ENCODE results near the gene TMED1. TPM values are rescaled to one million over a fixed set of nuclear protein-coding genes. Genes with fewer than 3 reads are reported as not detected.

Gene TMED1
- total RNA-seq, 1 donor from 2014 or later = 27.0 TPM

DNA sequence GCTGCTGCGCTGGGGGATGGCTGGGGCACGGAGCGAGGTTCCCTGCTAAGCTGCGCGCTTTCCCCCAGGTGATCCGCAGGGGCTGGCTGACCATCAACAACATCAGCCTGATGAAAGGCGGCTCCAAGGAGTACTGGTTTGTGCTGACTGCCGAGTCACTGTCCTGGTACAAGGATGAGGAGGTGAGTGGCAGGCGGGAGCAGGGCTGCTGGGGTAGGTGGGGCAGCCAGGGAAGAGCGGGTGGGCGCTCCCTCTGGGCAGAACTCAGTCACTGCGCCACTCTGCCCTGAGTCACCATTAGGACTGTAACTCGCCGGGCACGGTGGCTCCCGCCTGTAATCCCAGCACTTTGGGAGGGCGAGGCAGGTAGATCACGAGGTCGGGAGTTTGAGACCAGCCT, 23.8 kb downstream of the TMED1 start:
- Mint-ChIP-seq H3K9me3 (no peaks in the 10 kb centered on the region), H3K27ac (no peak overlapping the region), H3K4me1 (peaks cover 3% of the 10 kb centered on the region), H3K27me3 (ENCODE audit: insufficient read depth, low read depth) (no peaks in the 10 kb centered on the region), H3K36me3 (peaks cover 16% of the 10 kb centered on the region), H3K4me3 (no peak overlapping the region)
- Histone ChIP-seq H3K36me3 (no peaks in the 10 kb centered on the region), H3K4me1 (no peaks in the 10 kb centered on the region), H3K9me3 (ENCODE audit: low read depth) (no peaks in the 10 kb centered on the region), H2AFZ (replicated peaks) (no peak overlapping the region), H3K27ac (no peak overlapping the region), H3K4me3 (no peak overlapping the region), H4K20me1 (ENCODE audit: low read depth) (no peaks in the 10 kb centered on the region), H3K9ac (no peak overlapping the region), H3K4me2 (no peak overlapping the region), H3F3A (ENCODE audit: low read depth) (no peaks in the 10 kb centered on the region), H3K27me3 (no peaks in the 10 kb centered on the region), H3K79me2 (ENCODE audit: low read depth) (no peaks in the 10 kb centered on the region)
- DNase-seq (ENCODE audit: low spot score) = no peak
- TF ChIP-seq EZH2phosphoT487 (IDR thresholded peaks at IDR 0.05) (no peak), EZH2 (IDR thresholded peaks at IDR 0.05) (no peak)
- TF ChIP-seq, protein P1, sequence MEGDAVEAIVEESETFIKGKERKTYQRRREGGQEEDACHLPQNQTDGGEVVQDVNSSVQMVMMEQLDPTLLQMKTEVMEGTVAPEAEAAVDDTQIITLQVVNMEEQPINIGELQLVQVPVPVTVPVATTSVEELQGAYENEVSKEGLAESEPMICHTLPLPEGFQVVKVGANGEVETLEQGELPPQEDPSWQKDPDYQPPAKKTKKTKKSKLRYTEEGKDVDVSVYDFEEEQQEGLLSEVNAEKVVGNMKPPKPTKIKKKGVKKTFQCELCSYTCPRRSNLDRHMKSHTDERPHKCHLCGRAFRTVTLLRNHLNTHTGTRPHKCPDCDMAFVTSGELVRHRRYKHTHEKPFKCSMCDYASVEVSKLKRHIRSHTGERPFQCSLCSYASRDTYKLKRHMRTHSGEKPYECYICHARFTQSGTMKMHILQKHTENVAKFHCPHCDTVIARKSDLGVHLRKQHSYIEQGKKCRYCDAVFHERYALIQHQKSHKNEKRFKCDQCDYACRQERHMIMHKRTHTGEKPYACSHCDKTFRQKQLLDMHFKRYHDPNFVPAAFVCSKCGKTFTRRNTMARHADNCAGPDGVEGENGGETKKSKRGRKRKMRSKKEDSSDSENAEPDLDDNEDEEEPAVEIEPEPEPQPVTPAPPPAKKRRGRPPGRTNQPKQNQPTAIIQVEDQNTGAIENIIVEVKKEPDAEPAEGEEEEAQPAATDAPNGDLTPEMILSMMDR (IDR thresholded peaks at IDR 0.05) = no peak

DNA sequence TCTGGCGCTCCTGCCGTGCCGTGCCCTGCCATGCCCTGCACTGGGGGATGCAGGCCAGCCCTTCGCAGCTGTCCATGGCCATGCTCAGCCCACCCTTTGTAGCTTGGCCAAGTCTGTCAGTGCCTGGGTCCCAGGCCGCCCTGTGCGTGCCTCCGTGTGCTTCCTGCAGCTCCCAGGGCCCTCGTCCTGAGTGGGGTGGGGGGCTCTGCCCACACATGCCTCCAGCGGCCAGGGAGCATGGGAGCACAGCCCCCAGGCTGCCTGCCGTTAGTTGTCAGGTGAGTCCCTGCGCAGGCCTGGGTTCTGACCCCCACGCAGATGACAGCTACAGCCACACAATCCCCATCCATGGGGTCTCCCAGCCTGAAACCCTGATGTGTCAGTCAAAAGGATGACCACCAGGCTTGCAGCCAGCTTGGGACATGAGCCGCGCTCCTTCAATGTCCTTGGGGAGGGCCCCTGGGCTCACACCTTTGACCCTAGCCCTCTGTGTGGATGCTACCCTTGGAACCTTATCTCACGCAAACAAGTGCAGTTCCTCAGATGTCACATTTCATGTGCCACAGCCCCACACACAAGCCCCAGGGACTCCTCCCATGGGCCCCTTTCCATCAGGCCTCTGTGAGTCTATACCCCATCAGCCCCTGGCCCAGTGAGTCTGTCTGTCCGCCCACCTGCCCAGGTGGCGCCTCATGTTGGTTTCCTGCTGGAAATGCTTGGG, 24.5 kb downstream of the TMED1 start:
- H3K36me3 ChIP-seq = no peaks in the 10 kb centered on the region
- H3K9me3 ChIP-seq (ENCODE audit: low read depth) = no peaks in the 10 kb centered on the region
- H3F3A ChIP-seq (ENCODE audit: low read depth) = no peaks in the 10 kb centered on the region
- Mint-ChIP-seq H3K27ac (no peak overlapping the region), H3K36me3 (peaks cover 16% of the 10 kb centered on the region), H3K4me3 (no peak overlapping the region), H3K27me3 (ENCODE audit: insufficient read depth, low read depth) (no peaks in the 10 kb centered on the region), H3K4me1 (peaks cover 3% of the 10 kb centered on the region), H3K9me3 (no peaks in the 10 kb centered on the region)
- no peak overlapping the region for H3K4me3 ChIP-seq
- no peak overlapping the region for H3K9ac ChIP-seq
- DNase-seq (ENCODE audit: low spot score) = no peak
- H2AFZ ChIP-seq (replicated peaks) = no peak overlapping the region
- no peaks in the 10 kb centered on the region for H4K20me1 ChIP-seq (ENCODE audit: low read depth)
- no peaks in the 10 kb centered on the region for H3K4me1 ChIP-seq
- no peaks in the 10 kb centered on the region for H3K79me2 ChIP-seq (ENCODE audit: low read depth)
- H3K4me2 ChIP-seq = no peak overlapping the region
- TF ChIP-seq EZH2 (IDR thresholded peaks at IDR 0.05) (no peak), EZH2phosphoT487 (IDR thresholded peaks at IDR 0.05) (no peak)
- H3K27me3 ChIP-seq = no peaks in the 10 kb centered on the region
- H3K27ac ChIP-seq = no peak overlapping the region

DNA sequence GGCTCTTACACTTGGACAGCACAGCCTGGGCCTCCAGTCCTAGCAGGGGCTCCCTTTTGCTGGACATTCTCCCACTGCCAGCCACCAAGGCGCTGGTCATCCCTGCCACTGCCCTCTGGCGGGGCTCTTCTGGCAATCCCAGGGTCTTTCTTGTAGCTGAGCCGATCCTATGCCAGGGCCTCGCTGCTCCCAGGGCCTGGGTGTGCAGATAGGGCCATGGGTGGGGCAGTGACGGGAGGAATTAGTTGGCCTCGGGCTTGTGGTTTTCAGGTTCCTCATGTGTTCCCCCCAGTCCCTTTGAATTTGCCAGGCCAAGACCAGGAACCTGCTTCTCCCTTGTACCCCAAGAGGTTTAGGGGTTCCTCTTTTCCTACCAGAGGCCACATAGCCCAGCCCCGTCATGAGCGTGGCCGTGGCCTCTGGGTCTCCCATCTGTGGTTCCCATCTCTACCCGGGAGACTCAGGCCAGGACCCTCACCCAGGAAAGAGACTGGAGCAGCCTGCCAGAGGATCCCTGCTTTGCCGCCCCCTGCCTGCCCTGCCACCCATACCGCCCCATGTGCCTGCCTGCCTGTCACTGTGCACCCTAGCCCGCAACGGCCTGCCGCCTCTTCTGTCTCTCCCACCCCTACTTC, 26.2 kb downstream of the TMED1 start:
- H2AFZ ChIP-seq (replicated peaks) = no peak overlapping the region
- no peaks in the 10 kb centered on the region for H3F3A ChIP-seq (ENCODE audit: low read depth)
- H3K9me3 ChIP-seq (ENCODE audit: low read depth) = no peaks in the 10 kb centered on the region
- no peaks in the 10 kb centered on the region for H3K27me3 Mint-ChIP-seq (ENCODE audit: insufficient read depth, low read depth)
- no peaks in the 10 kb centered on the region for H3K4me1 ChIP-seq
- TF ChIP-seq EZH2phosphoT487 (IDR thresholded peaks at IDR 0.05) (no peak), EZH2 (IDR thresholded peaks at IDR 0.05) (no peak)
- TF ChIP-seq, protein P1 (IDR thresholded peaks at IDR 0.05) = no peak
- H3K27ac Mint-ChIP-seq = no peak overlapping the region
- H3K4me3 ChIP-seq = no peak overlapping the region
- H3K36me3 Mint-ChIP-seq = peaks cover 25% of the 10 kb centered on the region
- no peaks in the 10 kb centered on the region for H4K20me1 ChIP-seq (ENCODE audit: low read depth)
- H3K4me3 Mint-ChIP-seq = no peak overlapping the region
- H3K36me3 ChIP-seq = no peaks in the 10 kb centered on the region
- no peaks in the 10 kb centered on the region for H3K9me3 Mint-ChIP-seq
- DNase-seq (ENCODE audit: low spot score) = no peak
- H3K4me1 Mint-ChIP-seq = peaks cover 3% of the 10 kb centered on the region
- no peak overlapping the region for H3K4me2 ChIP-seq
- H3K27me3 ChIP-seq = no peaks in the 10 kb centered on the region
- no peaks in the 10 kb centered on the region for H3K79me2 ChIP-seq (ENCODE audit: low read depth)
- H3K27ac ChIP-seq = no peak overlapping the region
- no peak overlapping the region for H3K9ac ChIP-seq
